ENCODE data around the gene SLC9C2.

DNA sequence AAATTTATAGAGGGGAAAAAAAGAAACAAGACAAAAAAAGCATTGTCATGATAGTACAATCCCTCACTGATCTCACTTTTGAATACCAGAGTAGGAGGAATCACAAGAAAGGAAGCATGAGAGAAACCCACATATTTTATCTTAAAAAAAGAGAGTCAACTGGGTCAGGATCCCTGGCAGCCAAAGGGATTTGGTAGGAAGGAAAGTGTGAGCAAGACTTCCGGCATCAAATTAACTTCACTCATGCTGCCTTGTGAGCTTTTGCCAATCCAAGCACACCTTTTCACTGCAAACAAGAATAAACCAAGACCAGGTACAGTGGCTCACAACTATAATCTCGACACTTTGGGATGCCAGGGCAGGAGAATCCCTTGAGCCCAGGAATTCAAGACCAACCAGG lies 53.1 kb downstream of the SLC9C2 start:
- TF ChIP-seq, protein P1, sequence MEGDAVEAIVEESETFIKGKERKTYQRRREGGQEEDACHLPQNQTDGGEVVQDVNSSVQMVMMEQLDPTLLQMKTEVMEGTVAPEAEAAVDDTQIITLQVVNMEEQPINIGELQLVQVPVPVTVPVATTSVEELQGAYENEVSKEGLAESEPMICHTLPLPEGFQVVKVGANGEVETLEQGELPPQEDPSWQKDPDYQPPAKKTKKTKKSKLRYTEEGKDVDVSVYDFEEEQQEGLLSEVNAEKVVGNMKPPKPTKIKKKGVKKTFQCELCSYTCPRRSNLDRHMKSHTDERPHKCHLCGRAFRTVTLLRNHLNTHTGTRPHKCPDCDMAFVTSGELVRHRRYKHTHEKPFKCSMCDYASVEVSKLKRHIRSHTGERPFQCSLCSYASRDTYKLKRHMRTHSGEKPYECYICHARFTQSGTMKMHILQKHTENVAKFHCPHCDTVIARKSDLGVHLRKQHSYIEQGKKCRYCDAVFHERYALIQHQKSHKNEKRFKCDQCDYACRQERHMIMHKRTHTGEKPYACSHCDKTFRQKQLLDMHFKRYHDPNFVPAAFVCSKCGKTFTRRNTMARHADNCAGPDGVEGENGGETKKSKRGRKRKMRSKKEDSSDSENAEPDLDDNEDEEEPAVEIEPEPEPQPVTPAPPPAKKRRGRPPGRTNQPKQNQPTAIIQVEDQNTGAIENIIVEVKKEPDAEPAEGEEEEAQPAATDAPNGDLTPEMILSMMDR (IDR thresholded peaks at IDR 0.05), result no peak
- no peak for TF ChIP-seq POLR2A (IDR thresholded peaks at IDR 0.05)
